ENCODE results near the gene AGA. TPM values are rescaled to one million over a fixed set of nuclear protein-coding genes. Genes with fewer than 3 reads are reported as not detected.

AGA gene
- total and polyA plus RNA-seq, 2 of the 8 experiments (the other 6 are each of a cell fraction or from before 2014, with no cell fraction given) = 8.5 to 11.6 TPM

- no peak for TF ChIP-seq CHD7 (IDR thresholded peaks at IDR 0.05; ENCODE audit: insufficient replicate concordance, low read length)
- TF ChIP-seq EGR1 (IDR thresholded peaks at IDR 0.05; ENCODE audit: borderline replicate concordance, low read depth, low read length) = no peak
- TF ChIP-seq NRF1 (IDR thresholded peaks at IDR 0.05; ENCODE audit: low read depth, low read length) = no peak
- no peak for TF ChIP-seq SIN3A (conservative IDR thresholded peaks at IDR 0.05 in 1 of 2, IDR thresholded peaks at IDR 0.05 in 1 of 2; ENCODE audit: low read depth in 1 of 2, low read length in 2 of 2)
- TF ChIP-seq CTCF (IDR thresholded peaks at IDR 0.05; ENCODE audit: control extremely low read depth in 1 of 3, insufficient read depth in 1 of 3, low read depth in 1 of 3, low read length in 3 of 3) = no peak
- no peak for TF ChIP-seq TEAD4 (IDR thresholded peaks at IDR 0.05; ENCODE audit: low read depth, low read length)
- no peak for TF ChIP-seq CREB1 (IDR thresholded peaks at IDR 0.05)
- no peak for TF ChIP-seq MAX (IDR thresholded peaks at IDR 0.05)
Measured at GRCh38 chr4:177450426-177451107, 8.3 kb upstream of the AGA start (continued).
